CD4-positive, alpha-beta T cell treated with Interleukin-1 beta for 1 hour (primary cell): ENCODE results near the gene SPRR2D.

Experiments
- DNase-seq, 2 donors: peaks; one replicate each; pipeline ENCODE4 v3.0.0-alpha.2; 2020 to 2022

The SPRR2D gene

GRCh38 chr1:153001382-153001781, 39.5 kb downstream of the SPRR2D start, which contains the start of gene SPRR3:
Gene SPRR3 (plus strand): TSS chr1:153001749. CDS start chr1:153003021, 1,272 bp downstream.
- DNase-seq: no peak

- DNase-seq: no peak
These were observed 40.6 kb downstream of the SPRR2D start for GRCh38 chr1:153000294-153000693.

GRCh38 chr1:152999818-153000217, 41.1 kb downstream of the SPRR2D start:
- DNase-seq: no peak

DNA sequence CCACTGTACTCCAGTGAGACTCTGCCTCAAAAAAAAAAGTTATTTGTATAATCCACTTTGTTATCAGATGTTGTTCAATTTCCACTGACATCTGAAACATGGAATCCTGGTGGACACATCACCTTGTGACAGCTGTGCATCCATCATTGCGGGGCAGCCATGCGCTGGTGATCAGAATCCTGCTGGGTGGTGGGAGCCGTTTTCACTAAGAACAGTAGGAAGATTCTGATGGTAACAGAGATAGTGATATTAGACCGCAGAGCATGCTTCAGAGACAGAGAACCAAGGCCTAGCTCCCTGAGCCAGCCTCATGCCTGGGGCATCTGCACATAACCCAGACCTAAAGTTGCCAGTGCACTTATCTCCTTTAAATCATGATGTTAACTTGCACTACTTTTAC, 42.4 kb downstream of the SPRR2D start:
- no peak for DNase-seq

DNA sequence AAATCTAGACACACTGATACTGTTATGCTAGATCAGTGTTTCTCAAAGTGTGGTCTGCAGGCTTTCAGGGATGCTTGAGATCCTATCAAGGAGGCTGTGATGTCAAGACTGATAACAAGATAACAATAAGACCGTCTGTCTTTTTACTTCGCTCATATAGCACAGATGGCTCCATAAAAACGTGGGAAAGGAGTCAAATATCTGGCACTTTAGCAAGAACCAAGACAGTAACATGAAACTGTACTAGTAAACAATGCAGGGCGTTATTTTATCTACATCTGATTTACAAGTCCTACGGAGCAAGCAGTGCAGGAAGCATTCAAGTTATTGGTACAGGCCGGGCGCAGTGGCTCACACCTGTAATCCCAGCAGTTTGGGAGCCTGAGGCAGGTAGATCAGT, 43.0 kb downstream of the SPRR2D start:
- DNase-seq: no peak

DNA sequence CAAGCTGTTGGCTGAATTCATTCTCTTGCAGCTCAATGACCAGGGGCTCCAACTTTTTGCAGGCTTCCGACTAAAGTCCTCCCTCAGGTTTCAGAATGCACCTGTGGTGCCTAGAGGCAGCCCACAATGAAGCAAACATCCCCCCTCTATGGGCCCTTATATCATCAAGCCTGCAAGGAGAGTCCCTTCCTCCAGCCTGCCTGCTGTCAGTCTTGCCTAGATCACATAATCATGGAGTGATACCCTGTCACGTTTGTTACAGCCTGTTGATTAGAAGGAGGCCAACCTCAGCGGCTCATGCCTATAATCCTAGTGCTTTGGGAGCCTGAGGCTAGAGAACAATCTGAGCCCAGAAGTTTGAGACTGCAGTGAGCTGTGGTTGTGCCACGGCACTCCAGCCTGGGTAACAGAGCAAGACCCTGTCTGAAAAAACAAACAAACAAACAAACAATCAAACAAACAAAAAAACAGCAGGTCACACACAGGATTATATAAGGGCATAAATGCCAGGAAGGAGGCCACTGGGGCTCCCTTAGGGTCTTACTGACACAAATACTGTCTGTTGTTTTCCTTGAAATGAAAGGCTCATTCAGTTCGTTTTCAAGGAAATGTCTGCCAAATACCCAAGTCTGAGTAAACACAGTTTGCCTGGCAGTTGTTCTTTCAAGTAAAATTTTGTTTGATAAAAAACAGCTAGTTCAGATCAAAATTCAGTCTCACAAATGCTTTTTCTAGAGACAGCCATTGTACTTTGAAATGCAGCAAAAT, 44.1 kb downstream of the SPRR2D start:
- no peak for DNase-seq

DNA sequence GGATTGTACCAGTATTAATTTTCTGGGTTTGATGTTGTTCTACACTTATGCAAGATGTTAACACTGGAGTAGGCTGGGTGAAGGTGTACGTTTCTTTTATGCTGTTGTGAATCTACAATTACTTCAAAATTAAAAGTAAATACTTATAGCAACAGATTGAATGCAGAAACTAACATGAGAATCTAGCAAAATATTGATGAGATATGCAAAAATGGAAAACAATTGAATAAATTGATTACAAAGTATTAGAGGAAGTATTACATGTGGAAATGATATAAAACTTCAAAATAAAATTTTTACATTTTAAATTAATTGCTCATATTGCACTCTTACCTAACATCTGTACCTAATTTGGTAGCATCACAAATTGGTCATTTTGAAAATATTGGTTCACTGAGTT, 45.1 kb downstream of the SPRR2D start:
- DNase-seq: no peak

DNA sequence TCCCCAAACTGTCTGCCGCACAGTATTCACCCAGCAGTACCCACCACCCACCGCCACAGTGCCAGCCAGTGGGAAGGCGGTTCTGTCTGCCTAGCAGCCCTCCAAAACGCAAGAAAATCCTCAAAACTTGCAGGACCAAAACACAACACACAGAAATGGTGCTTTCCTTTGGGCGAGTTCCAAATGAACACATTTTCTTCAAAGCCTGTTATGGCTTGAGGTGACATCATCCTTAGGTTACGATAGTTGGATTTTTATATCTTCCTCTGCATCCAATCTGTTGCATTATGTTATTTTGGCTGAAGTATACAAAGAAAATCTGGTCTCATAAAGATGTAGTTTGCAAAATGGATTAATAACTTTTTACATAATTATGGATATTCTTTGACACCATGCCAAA, 47.7 kb downstream of the SPRR2D start:
- no peak for DNase-seq
